Thymus (tissue), 11 donors: ENCODE results near the gene IGSF9B. TPM values are rescaled to one million over a fixed set of nuclear protein-coding genes. Genes with fewer than 3 reads are reported as not detected.

Experiments used
- DNase-seq, 9 donors: peaks; one replicate each; pipeline ENCODE4 v3.0.0-alpha.2; 2013; ENCODE audit warnings: low spot score in 9 of 9, low read depth in 6 of 9, missing footprints in 1 of 9
- H3K27ac ChIP-seq, 2 donors: one replicate each; pipeline ENCODE4 v1.5.1; 2013; ENCODE audit warnings: control low read depth in 1 of 2, low read depth in 1 of 2, low read length in 1 of 2, mild to moderate bottlenecking in 1 of 2, moderate library complexity in 1 of 2
- H3K27me3 ChIP-seq, 2 donors: one replicate each; pipeline ENCODE4 v1.5.1; 2013; ENCODE audit warnings: low read length in 1 of 2; ENCODE audit not compliant: control insufficient read depth in 2 of 2, insufficient read depth in 1 of 2
- H3K36me3 ChIP-seq, 2 donors: one replicate each; pipeline ENCODE4 v1.5.1; 2013; ENCODE audit warnings: low read length in 1 of 2, mild to moderate bottlenecking in 1 of 2, moderate library complexity in 1 of 2; ENCODE audit not compliant: control insufficient read depth in 2 of 2, insufficient read depth in 2 of 2
- H3K4me1 ChIP-seq, 2 donors: one replicate each; pipeline ENCODE4 v1.5.1; 2013; ENCODE audit warnings: low read length in 2 of 2; ENCODE audit not compliant: control insufficient read depth in 2 of 2, insufficient read depth in 2 of 2
- H3K4me3 ChIP-seq, 2 donors: one replicate each; pipeline ENCODE4 v1.5.1; 2013; ENCODE audit warnings: low read length in 2 of 2, control low read depth in 1 of 2, mild to moderate bottlenecking in 1 of 2
- H3K9me3 ChIP-seq, 2 donors: one replicate each; pipeline ENCODE4 v1.5.1; 2013; ENCODE audit warnings: low read length in 1 of 2, mild to moderate bottlenecking in 1 of 2; ENCODE audit not compliant: control insufficient read depth in 2 of 2, insufficient read depth in 1 of 2
- WGBS: extraction: QIAGEN DNeasy Blood & Tissue Kit; methylation state at CpG from one replicate; pipeline ENCODE4 v1.1.7; 2013; 5-methylcytosine and 5-hydroxymethylcytosine counted together
- polyA plus RNA-seq: library from polyadenylated mRNA; stranded (reverse); fragments of 200-250 nt; gene quantifications from one replicate; pipeline ENCODE4 v1.2.3, GENCODE V29; 2013
- total RNA-seq: library from RNA; stranded (reverse); fragments of 120-200 nt; gene quantifications from one replicate; pipeline ENCODE4 v1.2.4, GENCODE V29; 2013
- donor health status: healthy.

Gene IGSF9B
- total and polyA plus RNA-seq, 2 donors: 1.6 to 1.8 TPM

DNA sequence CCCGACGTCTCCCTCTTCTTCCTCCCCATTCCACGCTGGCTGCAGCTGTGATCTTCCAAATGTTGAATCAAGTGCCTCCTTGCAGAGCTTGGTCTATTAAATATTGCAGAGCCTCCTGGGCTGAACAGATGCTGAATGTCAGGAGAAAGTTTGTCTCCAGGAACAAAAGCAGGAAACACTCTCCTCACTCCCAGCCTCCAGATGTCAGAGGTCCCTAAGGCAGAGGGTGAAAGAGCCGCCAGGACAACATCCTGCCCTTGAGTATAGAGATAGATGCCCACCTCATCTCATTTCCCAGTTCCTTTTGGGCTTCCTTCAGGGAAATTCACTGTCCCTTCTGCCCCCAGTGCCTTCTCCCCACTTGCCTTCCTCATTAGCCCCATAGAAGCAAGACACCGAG is 40.8 kb upstream of the IGSF9B start:
- no peaks in the 10 kb centered on the region for H3K27me3 ChIP-seq
- H3K36me3 ChIP-seq: no peaks in the 10 kb centered on the region
- no peaks in the 10 kb centered on the region for H3K4me1 ChIP-seq
- H3K9me3 ChIP-seq: no peaks in the 10 kb centered on the region
- DNase-seq: no peak
- no peak overlapping the region for H3K4me3 ChIP-seq
- WGBS: 78% methylated on average over 5 of the region's 5 CpGs
- no peak overlapping the region for H3K27ac ChIP-seq

DNA sequence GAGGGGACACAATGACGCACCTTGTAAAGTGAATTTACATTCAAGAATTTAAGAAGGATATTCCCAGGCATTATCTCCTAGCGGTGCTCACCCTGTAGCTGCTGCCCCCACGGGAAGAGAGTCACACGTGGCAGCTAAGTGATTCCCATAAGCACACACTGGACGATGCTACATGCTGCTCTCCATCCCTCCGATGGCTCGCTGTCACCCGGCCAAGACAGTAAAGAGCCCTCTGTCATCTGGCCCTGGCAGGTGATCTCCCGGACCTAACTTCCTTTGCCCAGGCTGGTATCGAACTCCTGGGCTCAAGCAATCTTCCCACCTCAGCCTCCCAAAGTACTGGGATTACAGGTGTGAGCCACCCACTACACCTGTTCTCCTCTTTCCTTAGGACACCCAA is 39.9 kb upstream of the IGSF9B start:
- Histone ChIP-seq H3K9me3 (no peaks in the 10 kb centered on the region), H3K27me3 (no peaks in the 10 kb centered on the region), H3K36me3 (no peaks in the 10 kb centered on the region), H3K4me1 (no peaks in the 10 kb centered on the region), H3K27ac (no peak overlapping the region), H3K4me3 (no peak overlapping the region)
- DNase-seq: no peak
- 90% methylated on average over 10 of the region's 10 CpGs for WGBS

DNA sequence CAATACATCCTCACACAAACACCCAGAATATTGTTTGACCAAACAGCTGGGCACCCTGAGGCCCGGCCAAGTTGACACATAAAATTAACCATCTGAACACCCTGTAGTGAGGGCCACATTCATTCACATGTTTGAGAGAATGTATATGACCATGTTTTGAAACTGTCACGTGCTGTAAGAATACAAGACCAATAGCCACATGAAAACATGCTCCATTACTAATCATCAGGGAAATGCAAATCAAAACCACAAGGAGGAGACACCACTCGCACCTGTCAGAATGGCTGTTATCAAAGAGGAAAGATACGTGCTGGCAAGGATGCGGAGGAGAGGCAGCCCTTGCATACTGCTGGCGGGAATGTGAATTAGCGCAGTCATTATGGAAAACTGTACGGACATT is 38.3 kb upstream of the IGSF9B start:
- H3K27ac ChIP-seq: no peak overlapping the region
- H3K27me3 ChIP-seq: no peaks in the 10 kb centered on the region
- no peaks in the 10 kb centered on the region for H3K36me3 ChIP-seq
- 76% methylated on average over 8 of the region's 8 CpGs for WGBS
- peaks cover 0 to 16% of the 10 kb centered on the region in 2 donors for H3K4me1 ChIP-seq
- H3K4me3 ChIP-seq: no peak overlapping the region
- no peak for DNase-seq
- H3K9me3 ChIP-seq: no peaks in the 10 kb centered on the region

DNA sequence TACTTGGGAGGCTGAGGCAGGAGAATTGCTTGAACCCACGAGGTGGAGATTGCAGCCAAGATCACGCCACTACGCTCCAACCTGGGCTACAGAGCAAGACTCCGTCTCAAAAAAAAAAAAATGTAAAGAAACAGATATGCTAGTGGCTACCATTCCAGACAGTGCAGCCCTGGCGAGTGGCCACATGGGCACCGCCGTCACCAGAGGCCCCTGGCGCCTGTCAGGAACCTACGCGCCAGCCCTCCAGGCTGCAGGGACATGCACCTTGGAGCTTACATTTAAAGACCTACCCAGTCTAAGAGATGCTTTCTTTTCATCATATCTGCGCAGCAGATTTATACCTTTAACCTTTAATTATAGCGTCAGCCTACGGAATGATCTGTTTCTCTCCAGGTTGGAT is 37.2 kb upstream of the IGSF9B start:
- DNase-seq: no peak
- 97% methylated on average over 13 of the region's 13 CpGs for WGBS
- H3K4me1 ChIP-seq: peaks cover 0 to 16% of the 10 kb centered on the region in 2 donors
- H3K36me3 ChIP-seq: no peaks in the 10 kb centered on the region
- no peaks in the 10 kb centered on the region for H3K9me3 ChIP-seq
- no peak overlapping the region for H3K27ac ChIP-seq
- H3K27me3 ChIP-seq: no peaks in the 10 kb centered on the region
- no peak overlapping the region for H3K4me3 ChIP-seq

DNA sequence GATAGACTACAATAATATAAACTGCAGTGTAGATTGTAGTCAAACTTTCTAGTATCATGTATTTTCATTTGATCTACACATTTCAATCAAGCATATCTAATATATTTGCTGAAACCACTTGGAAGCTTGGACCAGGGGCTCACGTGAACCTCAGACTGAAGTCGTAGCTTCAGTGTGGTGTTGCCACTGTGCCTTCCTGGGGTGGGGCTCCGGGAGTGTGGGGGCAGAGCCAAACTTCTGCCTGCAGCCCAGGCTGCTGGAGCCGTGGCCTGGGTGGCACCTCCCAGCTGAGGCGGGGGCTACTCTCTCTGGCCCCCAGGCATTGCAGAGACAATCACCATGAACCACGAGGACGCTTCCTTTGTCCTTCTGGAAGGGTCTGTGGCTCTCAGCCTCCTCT is 36.3 kb upstream of the IGSF9B start:
- Histone ChIP-seq H3K9me3 (no peaks in the 10 kb centered on the region), H3K27me3 (no peaks in the 10 kb centered on the region), H3K36me3 (no peaks in the 10 kb centered on the region), H3K4me1 (peaks cover 0 to 16% of the 10 kb centered on the region in 2 donors), H3K27ac (no peak overlapping the region), H3K4me3 (no peak overlapping the region)
- no peak for DNase-seq
- WGBS: 94% methylated on average over 7 of the region's 7 CpGs

DNA sequence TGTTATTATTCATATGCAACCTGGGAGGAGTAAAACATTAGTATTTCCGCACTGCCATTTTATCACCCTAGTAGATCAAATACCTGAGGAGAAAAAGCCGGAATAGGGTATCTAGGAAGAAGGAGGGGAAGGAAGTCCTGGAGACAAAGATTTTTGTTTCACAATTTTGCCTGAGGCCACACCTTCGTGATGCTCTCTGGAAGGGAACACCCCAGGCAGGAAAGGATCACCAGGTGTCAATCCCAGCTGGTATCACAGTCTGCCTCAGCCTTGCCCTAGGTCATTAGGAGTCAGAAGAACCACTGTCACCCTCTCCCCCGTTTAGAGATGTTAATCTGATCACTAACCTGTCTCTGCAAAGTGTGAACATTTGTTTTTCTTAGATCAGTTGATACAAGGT is 35.4 kb upstream of the IGSF9B start:
- no peak overlapping the region for H3K4me3 ChIP-seq
- DNase-seq: no peak
- H3K27me3 ChIP-seq: no peaks in the 10 kb centered on the region
- H3K4me1 ChIP-seq: peaks cover 0 to 16% of the 10 kb centered on the region in 2 donors
- no peaks in the 10 kb centered on the region for H3K36me3 ChIP-seq
- no peaks in the 10 kb centered on the region for H3K9me3 ChIP-seq
- WGBS: 63% methylated on average over 4 of the region's 4 CpGs
- H3K27ac ChIP-seq: no peak overlapping the region

DNA sequence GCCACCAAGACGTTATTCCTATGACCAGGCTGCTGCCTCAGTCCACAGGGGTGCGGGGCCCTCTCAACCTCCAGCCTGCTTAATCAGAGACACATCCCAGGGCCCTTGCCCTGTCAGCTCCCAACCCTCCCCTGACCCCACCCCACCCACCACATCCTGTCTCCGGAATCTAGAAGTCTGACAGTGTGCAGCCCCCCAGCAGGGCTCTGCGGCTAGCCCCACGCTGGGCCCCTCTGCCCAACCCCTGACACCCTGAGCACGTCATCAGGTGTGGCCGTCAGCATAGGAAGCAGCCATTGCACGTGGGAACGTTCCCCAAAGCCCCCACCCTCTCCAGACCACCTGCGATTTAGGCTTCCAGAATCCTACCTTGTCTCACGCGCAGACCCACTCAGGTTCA is 34.3 kb upstream of the IGSF9B start:
- peaks cover 0 to 16% of the 10 kb centered on the region in 2 donors for H3K4me1 ChIP-seq
- no peaks in the 10 kb centered on the region for H3K9me3 ChIP-seq
- no peaks in the 10 kb centered on the region for H3K27me3 ChIP-seq
- no peak overlapping the region for H3K4me3 ChIP-seq
- WGBS: 48% methylated on average over 12 of the region's 12 CpGs
- H3K36me3 ChIP-seq: no peaks in the 10 kb centered on the region
- no peak overlapping the region for H3K27ac ChIP-seq
- peak in 4 of 9 donors; percentile 10 to 57 (median 24) for DNase-seq

DNA sequence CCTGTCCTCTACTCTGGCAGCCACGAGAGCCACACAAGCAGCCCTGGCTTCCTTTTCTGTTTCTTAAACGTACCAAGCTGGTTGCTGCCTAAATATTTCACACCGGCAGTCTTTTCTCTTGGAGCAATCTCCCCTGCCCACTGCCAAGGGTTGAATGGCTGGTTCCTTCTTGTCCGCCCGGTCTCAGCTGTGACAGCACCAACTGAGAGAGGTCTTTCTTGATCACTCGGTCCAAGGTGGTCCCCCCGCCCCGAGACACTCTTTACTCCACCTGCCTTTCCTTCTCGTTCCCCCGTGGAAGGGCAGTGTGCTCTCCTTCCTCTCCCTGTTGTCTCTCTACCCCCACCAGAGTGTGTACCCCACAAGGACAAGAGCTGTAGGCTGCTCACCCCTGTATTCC is 33.7 kb upstream of the IGSF9B start:
- Histone ChIP-seq H3K9me3 (no peaks in the 10 kb centered on the region), H3K36me3 (no peaks in the 10 kb centered on the region), H3K27me3 (no peaks in the 10 kb centered on the region), H3K4me3 (no peak overlapping the region), H3K27ac (no peak overlapping the region), H3K4me1 (peaks cover 0 to 16% of the 10 kb centered on the region in 2 donors)
- WGBS: 88% methylated on average over 10 of the region's 10 CpGs
- DNase-seq: no peak

DNA sequence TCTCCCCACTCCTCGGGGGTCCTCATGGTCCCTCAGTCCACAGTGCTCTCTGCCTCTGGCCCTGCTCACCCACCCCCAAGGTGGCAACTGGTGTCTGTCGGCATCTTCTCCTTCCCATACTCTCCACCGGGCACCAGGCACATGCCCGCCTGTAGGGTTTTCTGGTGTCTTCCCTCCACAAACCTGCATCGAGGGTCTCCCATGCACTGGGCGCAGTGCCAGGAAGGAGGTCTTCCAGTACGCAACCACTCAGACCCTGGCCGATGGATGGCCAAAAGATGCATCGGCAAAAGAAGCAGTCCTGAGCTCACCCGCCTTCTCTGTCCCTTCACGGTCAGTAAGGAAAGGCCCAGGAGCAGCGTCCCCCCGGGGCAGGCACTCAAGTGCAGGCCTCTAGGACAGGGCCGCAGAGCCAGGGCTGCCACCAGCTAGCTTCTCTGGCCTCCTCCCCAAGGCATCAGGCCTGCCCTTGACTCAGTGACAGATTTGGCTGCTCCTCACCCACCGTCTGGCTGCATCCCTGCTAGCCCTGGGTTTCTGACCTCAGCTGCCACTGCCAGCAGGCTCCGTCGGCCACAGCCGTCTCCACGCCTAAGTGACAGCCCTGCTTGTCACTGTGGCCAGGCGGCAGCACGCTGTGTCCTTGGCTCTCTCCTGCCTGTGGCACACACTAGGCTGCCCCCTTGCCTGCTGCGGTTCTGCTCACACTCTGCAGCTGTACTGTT is 32.1 kb upstream of the IGSF9B start:
- Histone ChIP-seq H3K27ac (no peak overlapping the region), H3K4me1 (peaks cover 0 to 16% of the 10 kb centered on the region in 2 donors), H3K9me3 (no peaks in the 10 kb centered on the region), H3K27me3 (no peaks in the 10 kb centered on the region), H3K36me3 (no peaks in the 10 kb centered on the region), H3K4me3 (no peak overlapping the region)
- 94% methylated on average over 22 of the region's 22 CpGs for WGBS
- no peak for DNase-seq
